Lower leg skin (tissue), 4 donors: ENCODE data around the gene PRR33. TPM values are rescaled to one million over a fixed set of nuclear protein-coding genes. Genes with fewer than 3 reads are reported as not detected.

Experiments used
- DNase-seq, 2 donors: peaks; one replicate each; pipeline ENCODE4 v3.0.0-alpha.2; 2019; ENCODE audit warnings: low spot score in 2 of 2
- H3K4me3 ChIP-seq: fragments of 200-600 bp; sonication (generic); 2 replicates; pipeline ENCODE4 v1.5.1; 2017; ENCODE audit warnings: mild to moderate bottlenecking, low read depth; ENCODE audit not compliant: poor library complexity, severe bottlenecking
- POLR2A ChIP-seq, 2 donors: fragments of 450-650 bp; IDR thresholded peaks; one replicate each; pipeline ENCODE4 v1.6.1; 2016 to 2017; ENCODE audit warnings: antibody characterized with exemption in 2 of 2, mild to moderate bottlenecking in 1 of 2, moderate library complexity in 1 of 2
- WGBS, 2 donors: methylation state at CpG; one replicate each; pipeline ENCODE4 v1.1.5; 2018; 5-methylcytosine and 5-hydroxymethylcytosine counted together
- intact Hi-C: fragments of 100-400 bp; cut with DNase I; formaldehyde crosslinking; loops from one replicate; pipeline ENCODE4 v1.15.0; 2023; ENCODE audit warnings: low total_unique reads
- total RNA-seq, 4 donors: library from RNA; depleted of rRNA; stranded (reverse); fragments of >200 nt; gene quantifications; one replicate each; pipeline ENCODE4 v1.1.0, GENCODE V29; 2016
- TF ChIP-seq, protein P1 (sequence below), 3 donors: fragments of 450-650 bp; IDR thresholded peaks; one replicate each; pipeline ENCODE4 v1.5.1; 2016; ENCODE audit warnings: antibody characterized with exemption in 3 of 3, mild to moderate bottlenecking in 3 of 3, moderate library complexity in 2 of 3

Gene PRR33
- total RNA-seq, 4 donors from 2014 or later = not detected

DNA sequence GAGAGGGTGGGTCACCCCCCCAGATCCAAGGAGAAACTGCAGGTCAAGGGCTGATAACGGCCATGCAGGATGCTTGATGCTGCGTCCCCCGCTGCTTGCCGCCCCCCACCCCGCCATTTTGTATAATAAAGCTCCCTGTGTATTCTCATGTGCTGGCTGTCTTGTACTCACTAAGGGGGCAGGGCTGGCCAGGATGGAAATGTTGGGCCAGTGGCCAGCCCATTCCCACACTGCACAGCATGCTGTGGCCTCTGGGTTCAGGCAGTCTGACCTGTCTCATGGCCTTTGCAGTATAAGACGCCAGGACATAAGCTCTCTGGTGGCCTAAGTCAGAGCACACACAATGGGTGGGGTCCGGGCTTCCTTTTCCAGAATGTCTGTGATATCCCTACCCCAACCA, 421 bp upstream of the PRR33 start:
- TF ChIP-seq POLR2A (IDR thresholded peaks at IDR 0.05) = no peak
- TF ChIP-seq, protein P1, sequence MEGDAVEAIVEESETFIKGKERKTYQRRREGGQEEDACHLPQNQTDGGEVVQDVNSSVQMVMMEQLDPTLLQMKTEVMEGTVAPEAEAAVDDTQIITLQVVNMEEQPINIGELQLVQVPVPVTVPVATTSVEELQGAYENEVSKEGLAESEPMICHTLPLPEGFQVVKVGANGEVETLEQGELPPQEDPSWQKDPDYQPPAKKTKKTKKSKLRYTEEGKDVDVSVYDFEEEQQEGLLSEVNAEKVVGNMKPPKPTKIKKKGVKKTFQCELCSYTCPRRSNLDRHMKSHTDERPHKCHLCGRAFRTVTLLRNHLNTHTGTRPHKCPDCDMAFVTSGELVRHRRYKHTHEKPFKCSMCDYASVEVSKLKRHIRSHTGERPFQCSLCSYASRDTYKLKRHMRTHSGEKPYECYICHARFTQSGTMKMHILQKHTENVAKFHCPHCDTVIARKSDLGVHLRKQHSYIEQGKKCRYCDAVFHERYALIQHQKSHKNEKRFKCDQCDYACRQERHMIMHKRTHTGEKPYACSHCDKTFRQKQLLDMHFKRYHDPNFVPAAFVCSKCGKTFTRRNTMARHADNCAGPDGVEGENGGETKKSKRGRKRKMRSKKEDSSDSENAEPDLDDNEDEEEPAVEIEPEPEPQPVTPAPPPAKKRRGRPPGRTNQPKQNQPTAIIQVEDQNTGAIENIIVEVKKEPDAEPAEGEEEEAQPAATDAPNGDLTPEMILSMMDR (IDR thresholded peaks at IDR 0.05) = no peak
- intact Hi-C loops = no loop called here

GRCh38 chr11:1890856-1891830, 552 bp downstream of the PRR33 start:
- peak in 1 of 2 donors; percentile 85 for DNase-seq
- TF ChIP-seq, protein P1 (IDR thresholded peaks at IDR 0.05) = no peak
- TF ChIP-seq POLR2A (IDR thresholded peaks at IDR 0.05) = no peak
- no peak overlapping the region for H3K4me3 ChIP-seq
- 74 to 75% methylated on average over 24 to 32 of the region's 34 CpGs for WGBS, 2 donors
- intact Hi-C loops = no loop called here

More for the DNA sequence above, 421 bp upstream of the PRR33 start:
- no peak for DNase-seq
- H3K4me3 ChIP-seq = no peak overlapping the region
- 86 to 90% methylated on average over 7 of the region's 7 CpGs for WGBS, 2 donors

- DNase-seq = no peak
- TF ChIP-seq POLR2A (IDR thresholded peaks at IDR 0.05) = no peak
- TF ChIP-seq, protein P1 (IDR thresholded peaks at IDR 0.05) = no peak
- 77 to 91% methylated on average over 21 to 29 of the region's 33 CpGs for WGBS, 2 donors
- intact Hi-C loops = no loop called here
- H3K4me3 ChIP-seq = no peak overlapping the region
Measured at GRCh38 chr11:1889941-1890855, 1.5 kb downstream of the PRR33 start.

GRCh38 chr11:1889224-1889930, 2.3 kb downstream of the PRR33 start:
- peak in 1 of 2 donors; percentile 88 for DNase-seq
- no peak overlapping the region for H3K4me3 ChIP-seq
- TF ChIP-seq, protein P1 (IDR thresholded peaks at IDR 0.05) = no peak
- no peak for TF ChIP-seq POLR2A (IDR thresholded peaks at IDR 0.05)
- WGBS, 2 donors = 68 to 87% methylated on average over 18 to 33 of the region's 34 CpGs
- intact Hi-C loops = no loop called here

DNA sequence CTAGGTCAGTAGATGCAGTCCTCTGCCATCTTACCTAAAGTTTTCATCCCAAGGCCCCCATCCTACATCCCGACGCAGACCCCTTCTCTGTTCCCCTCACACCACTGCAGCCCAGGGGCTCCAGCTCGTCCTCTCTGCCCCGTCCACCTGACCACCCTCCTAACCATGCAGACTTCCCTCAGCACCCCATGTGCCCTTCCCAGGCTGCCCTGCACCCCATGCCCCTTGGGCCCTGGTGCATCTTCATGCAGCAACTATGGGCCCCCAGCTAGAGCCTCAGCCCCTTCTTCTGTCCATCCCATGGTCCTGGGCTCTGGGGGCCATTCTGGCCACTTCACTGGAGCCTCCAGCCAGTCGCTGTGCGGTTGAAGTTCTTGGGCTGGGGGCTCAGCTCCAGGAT, 2.9 kb downstream of the PRR33 start:
- DNase-seq = no peak
- 92 to 95% methylated on average over 6 of the region's 6 CpGs for WGBS, 2 donors
- TF ChIP-seq, protein P1 (IDR thresholded peaks at IDR 0.05) = no peak
- no peak for TF ChIP-seq POLR2A (IDR thresholded peaks at IDR 0.05)
- H3K4me3 ChIP-seq = no peak overlapping the region
- intact Hi-C loops = no loop called here
